Colonic mucosa (tissue), 4 donors: ENCODE measurements around the gene PUSL1. TPM values are rescaled to one million over a fixed set of nuclear protein-coding genes. Genes with fewer than 3 reads are reported as not detected.
A peak's percentile ranks its signal among the peaks of the same experiment; 100 is the strongest.

Experiments
- DNase-seq: peaks from one replicate; pipeline ENCODE4 v3.0.0-alpha.2; 2020
- H3K27ac ChIP-seq: fragments of 200-600 bp; one replicate; pipeline ENCODE4 v1.8.0; 2021
- H3K27me3 ChIP-seq: fragments of 200-600 bp; one replicate; pipeline ENCODE4 v1.8.0; 2021
- H3K36me3 ChIP-seq: fragments of 200-600 bp; one replicate; pipeline ENCODE4 v1.8.0; 2021
- H3K4me1 ChIP-seq: fragments of 200-600 bp; one replicate; pipeline ENCODE4 v1.8.0; 2021; ENCODE audit warnings: mild to moderate bottlenecking
- H3K4me3 ChIP-seq: fragments of 200-600 bp; one replicate; pipeline ENCODE4 v1.8.0; 2021
- H3K9ac ChIP-seq, 2 donors: one replicate each; pipeline ENCODE4 v1.7.0; 2013; ENCODE audit warnings: control low read depth in 2 of 2, low read depth in 2 of 2, low read length in 2 of 2
- H3K9me3 ChIP-seq: fragments of 200-600 bp; one replicate; pipeline ENCODE4 v1.8.0; 2021
- intact Hi-C: fragments of 100-400 bp; cut with DNase I; formaldehyde crosslinking; loops from one replicate; pipeline ENCODE4 v1.14.1; 2022
- total RNA-seq, 2 donors: library from RNA; stranded (reverse); fragmentation: NEBNext Ultra II Directional in 1 of 2; extraction: Animal tissue kit (Norgen Biotek cat#: 25700) in 1 of 2; gene quantifications; one replicate each; pipeline ENCODE4 v1.2.1, GENCODE V29; 2021
- TF ChIP-seq, protein P1 (sequence below): fragments of 200-600 bp; IDR thresholded peaks from one replicate; pipeline ENCODE4 v1.8.0; 2022; ENCODE audit warnings: antibody characterized with exemption, mild to moderate bottlenecking
- donor health status: healthy.
- donor health status: DM: no; HTN: no; CAD: no.
- donor health status: DM: no; HTN: no; CAD: no.

The PUSL1 gene
- total RNA-seq, 2 donors from 2014 or later, result 14.3 to 35.8 TPM

DNA sequence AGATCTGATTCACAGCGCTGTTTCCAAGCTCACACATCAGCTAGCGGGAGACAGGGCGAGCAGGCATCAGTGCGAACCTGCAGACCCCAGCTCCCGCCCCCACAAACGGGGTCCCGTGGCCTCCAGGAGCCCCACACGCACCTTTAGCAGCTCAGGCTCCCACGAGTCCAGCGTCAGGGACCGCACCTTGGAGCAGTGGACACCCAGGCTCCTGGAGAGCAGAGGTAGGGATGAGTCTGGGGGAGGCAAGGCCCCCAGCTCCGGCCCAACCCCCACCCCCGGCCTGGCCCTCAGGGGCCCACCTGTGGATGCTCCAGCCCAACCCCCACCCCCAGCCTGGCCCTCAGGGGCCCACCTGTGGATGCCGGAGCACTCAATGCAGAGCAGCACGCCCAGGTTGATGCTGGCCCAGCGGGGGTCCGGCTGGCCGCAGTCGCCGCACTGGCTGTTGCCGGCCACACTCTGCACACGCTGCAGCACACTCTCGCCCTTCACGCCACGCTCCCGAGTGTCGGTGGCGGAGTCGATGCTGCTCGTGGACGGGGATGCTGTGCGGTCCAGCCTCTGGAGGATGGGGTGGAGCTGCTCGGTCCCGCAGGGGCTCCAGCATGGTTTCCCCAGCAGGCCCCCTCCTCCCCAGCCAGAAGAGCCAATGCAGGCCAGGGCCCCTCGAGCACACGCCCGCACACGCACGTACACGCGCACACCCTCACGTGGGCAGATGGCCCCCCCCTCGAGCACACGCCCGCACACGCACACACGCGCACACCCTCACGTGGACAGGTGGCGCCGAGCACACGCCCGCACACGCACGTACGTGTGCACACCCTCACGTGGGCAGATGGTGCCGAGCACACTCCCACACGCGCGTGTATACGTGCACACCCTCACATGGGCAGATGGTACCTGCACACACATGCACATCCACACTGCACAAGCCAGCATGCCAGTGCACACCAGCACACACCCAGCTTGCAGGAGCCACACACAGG is 12.0 kb upstream of the PUSL1 start:
- H3K27ac ChIP-seq, result no peak overlapping the region
- H3K27me3 ChIP-seq, result no peaks in the 10 kb centered on the region
- no peaks in the 10 kb centered on the region for H3K9me3 ChIP-seq
- TF ChIP-seq, protein P1, sequence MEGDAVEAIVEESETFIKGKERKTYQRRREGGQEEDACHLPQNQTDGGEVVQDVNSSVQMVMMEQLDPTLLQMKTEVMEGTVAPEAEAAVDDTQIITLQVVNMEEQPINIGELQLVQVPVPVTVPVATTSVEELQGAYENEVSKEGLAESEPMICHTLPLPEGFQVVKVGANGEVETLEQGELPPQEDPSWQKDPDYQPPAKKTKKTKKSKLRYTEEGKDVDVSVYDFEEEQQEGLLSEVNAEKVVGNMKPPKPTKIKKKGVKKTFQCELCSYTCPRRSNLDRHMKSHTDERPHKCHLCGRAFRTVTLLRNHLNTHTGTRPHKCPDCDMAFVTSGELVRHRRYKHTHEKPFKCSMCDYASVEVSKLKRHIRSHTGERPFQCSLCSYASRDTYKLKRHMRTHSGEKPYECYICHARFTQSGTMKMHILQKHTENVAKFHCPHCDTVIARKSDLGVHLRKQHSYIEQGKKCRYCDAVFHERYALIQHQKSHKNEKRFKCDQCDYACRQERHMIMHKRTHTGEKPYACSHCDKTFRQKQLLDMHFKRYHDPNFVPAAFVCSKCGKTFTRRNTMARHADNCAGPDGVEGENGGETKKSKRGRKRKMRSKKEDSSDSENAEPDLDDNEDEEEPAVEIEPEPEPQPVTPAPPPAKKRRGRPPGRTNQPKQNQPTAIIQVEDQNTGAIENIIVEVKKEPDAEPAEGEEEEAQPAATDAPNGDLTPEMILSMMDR, result no peak
- H3K36me3 ChIP-seq, result no peaks in the 10 kb centered on the region
- no peak overlapping the region for H3K9ac ChIP-seq
- no peak overlapping the region for H3K4me3 ChIP-seq
- intact Hi-C loops, result loop anchor here (10.0 kb wide), 1 partner anchor 312 kb away; the partner anchor contains the start of gene PERM1
- no peak for DNase-seq
- H3K4me1 ChIP-seq, result peaks cover 2% of the 10 kb centered on the region

DNA sequence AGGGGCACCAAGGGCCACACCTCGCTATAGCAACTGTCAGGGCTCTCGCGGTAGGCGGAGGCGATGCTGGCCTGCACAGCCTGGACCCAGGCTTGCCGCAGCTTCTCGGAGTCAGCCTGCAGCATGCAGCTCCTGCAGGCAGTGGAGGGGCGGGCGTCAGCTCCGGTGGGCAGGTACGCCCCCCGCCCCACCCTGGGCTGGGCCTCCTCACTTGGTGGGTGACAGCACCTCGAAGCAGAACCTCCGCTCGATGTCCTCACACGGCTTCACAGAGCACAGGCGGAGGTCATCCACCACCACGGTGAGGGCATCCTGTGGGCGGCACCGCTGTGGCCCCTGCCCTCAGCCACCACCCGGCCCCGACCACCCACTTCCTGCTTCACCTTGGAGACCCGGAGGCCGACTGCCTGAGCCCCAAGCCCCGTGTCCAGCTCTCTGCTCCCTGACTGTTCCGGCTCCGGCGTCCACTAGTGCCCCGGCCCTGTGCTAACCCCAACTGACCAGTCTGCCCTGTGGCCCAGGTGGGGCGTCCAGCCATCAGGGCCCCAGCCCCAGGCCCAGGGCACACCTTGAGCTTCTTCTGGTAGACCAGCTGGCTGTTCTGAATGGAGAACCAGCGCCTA is 10.5 kb upstream of the PUSL1 start:
- no peaks in the 10 kb centered on the region for H3K9me3 ChIP-seq
- H3K9ac ChIP-seq, result no peak overlapping the region
- H3K4me3 ChIP-seq, result no peak overlapping the region
- H3K27me3 ChIP-seq, result no peaks in the 10 kb centered on the region
- TF ChIP-seq, protein P1, result no peak
- intact Hi-C loops, result loop anchor here (10.0 kb wide), 1 partner anchor 313 kb away; the partner anchor contains the start of gene PERM1
- H3K4me1 ChIP-seq, result no peaks in the 10 kb centered on the region
- H3K27ac ChIP-seq, result no peak overlapping the region
- H3K36me3 ChIP-seq, result no peaks in the 10 kb centered on the region
- no peak for DNase-seq

DNA sequence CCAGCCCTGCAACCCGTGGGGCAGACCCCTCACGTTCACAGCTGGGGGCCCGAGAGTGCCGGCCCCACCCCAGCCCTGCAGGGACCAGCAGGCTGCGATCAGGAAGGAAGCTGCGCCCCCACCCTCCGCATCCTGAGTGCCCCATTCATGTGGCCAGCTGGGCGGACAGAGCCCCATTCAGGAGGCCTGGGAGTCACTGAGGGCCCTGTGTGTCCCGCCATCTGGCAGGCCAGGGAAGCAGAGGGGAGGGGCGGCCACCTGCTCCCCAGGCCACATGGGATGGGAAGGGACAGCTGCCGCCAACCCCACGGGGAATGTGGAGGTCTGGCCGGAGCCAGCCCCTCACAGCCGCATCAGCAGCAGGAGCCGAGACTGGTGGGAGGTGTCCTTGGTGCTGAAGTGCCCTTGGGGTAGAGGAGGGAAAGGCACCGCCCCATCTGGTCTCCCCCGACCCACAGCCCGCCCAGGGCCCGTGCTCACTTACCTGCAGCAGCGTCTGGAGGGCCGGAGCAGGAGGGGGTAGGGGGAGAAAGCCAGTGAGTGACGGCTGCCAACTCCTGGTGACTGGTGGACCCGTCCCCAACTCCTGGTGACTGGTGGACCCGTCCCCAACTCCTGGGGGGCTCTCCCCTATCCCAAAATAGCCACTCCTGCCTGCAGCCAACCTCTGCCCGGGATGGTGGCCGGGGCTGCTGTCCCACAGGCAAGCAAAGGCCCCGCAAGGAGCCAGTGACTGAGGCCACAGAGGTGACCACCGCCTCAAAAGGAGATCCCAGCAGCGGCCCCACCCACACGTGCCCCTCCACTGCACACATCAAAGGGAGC is 9.3 kb upstream of the PUSL1 start:
- Histone ChIP-seq H3K4me1 (no peaks in the 10 kb centered on the region), H3K27ac (no peak overlapping the region), H3K36me3 (no peaks in the 10 kb centered on the region), H3K9ac (no peak overlapping the region), H3K27me3 (no peaks in the 10 kb centered on the region), H3K4me3 (no peak overlapping the region), H3K9me3 (no peaks in the 10 kb centered on the region)
- TF ChIP-seq, protein P1, result no peak
- no peak for DNase-seq
- intact Hi-C loops, result loop anchor here (10.0 kb wide), 1 partner anchor 314 kb away; the partner anchor contains the start of gene PERM1

DNA sequence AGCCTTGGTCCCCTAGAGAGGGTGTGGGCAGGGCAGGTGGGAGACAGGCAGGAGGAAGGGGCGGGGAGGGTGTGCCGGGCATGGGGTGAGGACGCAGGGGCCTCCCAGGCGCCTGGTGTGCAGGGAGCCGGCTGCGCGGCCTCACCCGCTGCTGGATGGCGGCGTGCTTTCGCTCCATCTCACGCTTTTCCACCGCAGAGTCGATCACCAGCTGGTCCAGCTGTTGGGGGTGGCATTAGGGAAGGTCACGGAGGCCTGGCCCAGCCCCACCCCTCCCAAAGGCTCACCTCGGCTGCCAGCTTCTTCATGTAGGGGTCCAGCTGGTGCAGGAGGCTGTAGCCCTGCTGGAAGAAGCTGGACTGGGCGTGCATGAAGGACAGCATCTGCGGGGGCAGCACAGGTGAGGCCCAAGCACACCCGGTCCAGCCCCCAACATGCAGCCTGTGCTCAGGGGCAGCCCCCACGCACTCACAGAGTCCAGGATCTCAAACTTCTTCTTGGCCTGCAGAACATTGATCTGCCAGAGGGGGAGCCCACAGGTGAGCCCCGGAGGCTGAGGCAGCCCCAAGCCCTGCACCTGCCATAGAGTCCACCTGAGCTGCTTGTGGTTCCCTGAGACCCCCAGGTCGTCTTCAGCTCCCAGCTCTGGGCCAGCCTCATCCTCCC is 8.6 kb upstream of the PUSL1 start:
- H3K27me3 ChIP-seq, result no peaks in the 10 kb centered on the region
- TF ChIP-seq, protein P1, result peak; percentile 23
- no peak overlapping the region for H3K4me3 ChIP-seq
- H3K4me1 ChIP-seq, result peaks cover 5% of the 10 kb centered on the region
- H3K36me3 ChIP-seq, result no peaks in the 10 kb centered on the region
- H3K9ac ChIP-seq, result no peak overlapping the region
- no peak overlapping the region for H3K27ac ChIP-seq
- intact Hi-C loops, result loop anchor here (10.0 kb wide), 1 partner anchor 315 kb away; the partner anchor contains the start of gene PERM1
- no peak for DNase-seq
- no peaks in the 10 kb centered on the region for H3K9me3 ChIP-seq
